GM19463 (cell line): ENCODE results near the gene WDR7.

Source experiments
- ATAC-seq: cut with Tn5 transposase; IDR thresholded peaks from one replicate; pipeline ENCODE4 v1.9.1; 2021; ENCODE audit warnings: mild to moderate bottlenecking, moderate library complexity; ENCODE audit not compliant: unreplicated experiment

WDR7 gene

GRCh38 chr18:56929886-56930285, 278.7 kb downstream of the WDR7 start:
- ATAC-seq = no peak

GRCh38 chr18:56933472-56933871, 282.3 kb downstream of the WDR7 start:
- ATAC-seq = no peak

- no peak for ATAC-seq
Measured at GRCh38 chr18:56934131-56934530, 283.0 kb downstream of the WDR7 start.

- ATAC-seq = no peak
Measured at GRCh38 chr18:56934906-56935305, 283.7 kb downstream of the WDR7 start.

- ATAC-seq = no peak
Measured at GRCh38 chr18:56935434-56936040, 284.4 kb downstream of the WDR7 start.

- no peak for ATAC-seq
Measured at GRCh38 chr18:56936457-56936856, 285.3 kb downstream of the WDR7 start.

- no peak for ATAC-seq
Measured at GRCh38 chr18:56937874-56938430, 286.8 kb downstream of the WDR7 start.

- no peak for ATAC-seq
Measured at GRCh38 chr18:56945171-56946083, 294.3 kb downstream of the WDR7 start.

- ATAC-seq = no peak
Measured at GRCh38 chr18:56947236-56947635, 296.1 kb downstream of the WDR7 start.

- no peak for ATAC-seq
Measured at GRCh38 chr18:56952026-56952425, 300.9 kb downstream of the WDR7 start.

- no peak for ATAC-seq
Measured at GRCh38 chr18:56953428-56954198, 302.5 kb downstream of the WDR7 start.

GRCh38 chr18:56955490-56955889, 304.3 kb downstream of the WDR7 start:
- ATAC-seq = no peak

- ATAC-seq = no peak
Measured at GRCh38 chr18:56959120-56959519, 308.0 kb downstream of the WDR7 start.

GRCh38 chr18:56962322-56962721, 311.2 kb downstream of the WDR7 start:
- no peak for ATAC-seq

GRCh38 chr18:56967035-56967434, 315.9 kb downstream of the WDR7 start:
- ATAC-seq = no peak

GRCh38 chr18:56973487-56973886, 322.3 kb downstream of the WDR7 start:
- ATAC-seq = no peak

GRCh38 chr18:56974141-56974540, 323.0 kb downstream of the WDR7 start:
- no peak for ATAC-seq

- no peak for ATAC-seq
Measured at GRCh38 chr18:56975276-56975675, 324.1 kb downstream of the WDR7 start.

- ATAC-seq = no peak
Measured at GRCh38 chr18:56977309-56977708, 326.1 kb downstream of the WDR7 start.

- no peak for ATAC-seq
Measured at GRCh38 chr18:56977771-56978170, 326.6 kb downstream of the WDR7 start.

GRCh38 chr18:56980151-56980550, 329.0 kb downstream of the WDR7 start:
- ATAC-seq = no peak
